ENCODE results near the gene FLYWCH2. TPM values are rescaled to one million over a fixed set of nuclear protein-coding genes. Genes with fewer than 3 reads are reported as not detected.

Gene FLYWCH2
- total and polyA plus RNA-seq, 9 of the 15 experiments (the other 6 are each of a cell fraction or from before 2014, with no cell fraction given): 0.70 to 55.5 (median 7.6) TPM

GRCh38 chr16:2882650-2883457 lies at the start of gene FLYWCH2 (continued):
- TF ChIP-seq ZEB2 (IDR thresholded peaks at IDR 0.05) (no peak), NEUROD1 (IDR thresholded peaks at IDR 0.05; ENCODE audit: borderline replicate concordance, low read depth, low read length, partially characterized antibody) (peak; percentile 76), HMG20B (CRISPR knock-in tag; IDR thresholded peaks at IDR 0.05) (no peak), RB1 (IDR thresholded peaks at IDR 0.05; ENCODE audit: low read depth) (peak; percentile 76; the same call in 1 of the 2 replicates), POLR2H (tag; IDR thresholded peaks at IDR 0.05; ENCODE audit: low read depth) (no peak), MIER1 (IDR thresholded peaks at IDR 0.05; ENCODE audit: low read depth) (no peak), KAT7 (CRISPR knock-in tag; IDR thresholded peaks at IDR 0.05; ENCODE audit: borderline replicate concordance) (0 out of 2 replicates have a peak, but pooled peaks have one; percentile 65), XRCC3 (IDR thresholded peaks at IDR 0.05) (no peak), ZNF24 (IDR thresholded peaks at IDR 0.05) (no peak), COPS2 (conservative IDR thresholded peaks at IDR 0.05) (no peak), ATF6 (CRISPR knock-in tag; IDR thresholded peaks at IDR 0.05) (no peak), IRF9 (tag; IDR thresholded peaks at IDR 0.05) (no peak), ETV1 (tag; conservative IDR thresholded peaks at IDR 0.05; ENCODE audit: low read depth) (no peak), CEBPZ (IDR thresholded peaks at IDR 0.05; ENCODE audit: borderline replicate concordance, low read depth, low read length) (no peak; the same call in 1 of the 2 replicates), CHD4 (IDR thresholded peaks at IDR 0.05; ENCODE audit: insufficient read depth, insufficient replicate concordance, low read depth, low read length, poor library complexity, severe bottlenecking) (no peak), ZBTB43 (CRISPR knock-in tag; IDR thresholded peaks at IDR 0.05) (no peak), THAP12 (CRISPR knock-in tag; IDR thresholded peaks at IDR 0.05) (peak; percentile 80; the same call in 1 of the 2 replicates)
